Measurements from ENCODE around the gene UQCC2. TPM values are rescaled to one million over a fixed set of nuclear protein-coding genes. Genes with fewer than 3 reads are reported as not detected.

The UQCC2 gene
- polyA plus RNA-seq, 1 of the 3 experiments (the other 2 are of a cell fraction) = 59.0 TPM

DNA sequence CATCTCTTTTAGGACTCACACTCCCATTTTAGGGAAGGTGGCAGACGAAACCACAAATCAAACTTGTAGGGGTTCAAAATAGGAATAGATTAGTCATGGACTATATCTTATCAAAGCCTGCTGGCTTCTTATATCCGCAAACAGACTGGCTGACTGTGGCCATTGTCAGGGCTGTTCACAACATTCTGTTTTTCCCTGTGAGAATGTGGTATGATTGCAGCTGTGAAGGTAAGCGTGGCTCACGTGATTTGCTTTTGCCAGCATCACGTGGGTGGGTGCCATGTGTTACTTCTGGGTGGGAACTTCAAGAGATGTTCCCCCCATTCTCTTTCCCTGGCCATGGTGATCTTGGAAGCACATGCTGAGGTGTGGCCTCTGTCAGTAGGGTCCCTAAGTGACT, 29.3 kb upstream of the UQCC2 start:
- H3K79me2 ChIP-seq (ENCODE audit: insufficient read depth) = no peaks in the 10 kb centered on the region
- DNase-seq = no peak
- no peak overlapping the region for H3K4me2 ChIP-seq

DNA sequence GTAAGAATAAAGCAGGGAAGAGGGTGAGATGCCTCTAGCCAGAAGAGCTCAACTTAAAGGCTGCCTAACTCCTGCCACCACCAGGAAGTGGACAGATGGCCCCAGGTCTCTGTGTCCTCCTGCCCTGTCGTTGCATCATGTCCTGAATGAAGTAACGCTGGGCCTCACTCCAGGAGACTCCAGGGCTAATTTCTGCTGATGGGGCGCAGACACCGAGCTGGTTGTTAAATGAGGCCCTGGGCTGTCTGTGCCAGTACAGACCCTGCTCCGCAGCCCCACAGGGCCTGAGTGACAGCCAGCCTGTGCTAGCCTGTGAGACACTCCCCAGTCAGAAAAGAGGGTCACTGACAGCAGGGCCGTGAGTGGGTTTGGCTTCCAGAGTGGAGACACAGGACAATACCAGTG, 28.7 kb upstream of the UQCC2 start:
- CTCF ChIA-PET = interaction anchor here (0.9 to 1.5 kb wide), 5 partner anchors 29 to 414 kb away, joined by 3 to 11 read pairs (median 4); partner anchors contain the start of gene UQCC2
- Histone ChIP-seq H3K4me2 (no peak overlapping the region), H2AFZ (ENCODE audit: low read depth) (no peak overlapping the region), H3F3A (replicated peaks; ENCODE audit: insufficient read depth) (no peaks in the 10 kb centered on the region), H3K27me3 (ENCODE audit: insufficient read depth) (no peaks in the 10 kb centered on the region), H3K4me1 (ENCODE audit: control insufficient read depth in 1 of 2, insufficient read depth in 2 of 2, low read depth in 1 of 2, low read length in 1 of 2) (peaks cover 0 to 31% of the 10 kb centered on the region in 2 experiments; a peak in 1 of 4 replicates), H3K9me3 (no peaks in the 10 kb centered on the region), H3K79me2 (ENCODE audit: insufficient read depth) (no peaks in the 10 kb centered on the region), H3K27ac (ENCODE audit: low read depth in 2 of 2, low read length in 1 of 2) (no peak overlapping the region), H3K4me3 (ENCODE audit: low read depth in 2 of 2, low read length in 1 of 2) (no peak overlapping the region), H3K9ac (no peak overlapping the region), H4K20me1 (ENCODE audit: insufficient read depth) (no peaks in the 10 kb centered on the region), H3K36me3 (replicated peaks in 1 of 2; ENCODE audit: control insufficient read depth in 1 of 2, insufficient read depth in 2 of 2, low read length in 1 of 2) (no peaks in the 10 kb centered on the region), H3K9me2 (no peaks in the 10 kb centered on the region)
- 50% methylated on average over 1 of the region's 6 CpGs for WGBS (ENCODE audit: low lambda C conversion rate)
- no peak for DNase-seq
- POLR2A ChIA-PET = interaction anchor here (2.0 kb wide), 1 partner anchor 29 kb away, joined by 7 read pairs; the partner anchor contains the start of gene UQCC2
- TF ChIP-seq TEAD4 (IDR thresholded peaks at IDR 0.05; ENCODE audit: borderline replicate concordance, insufficient read depth) (no peak), YY1 (IDR thresholded peaks at IDR 0.05; ENCODE audit: low read depth) (no peak), ELF1 (IDR thresholded peaks at IDR 0.05) (no peak), GABPA (IDR thresholded peaks at IDR 0.05; ENCODE audit: low read depth) (no peak), CHD2 (IDR thresholded peaks at IDR 0.05; ENCODE audit: low read length, partially characterized antibody) (no peak)
- TF ChIP-seq, protein P1, sequence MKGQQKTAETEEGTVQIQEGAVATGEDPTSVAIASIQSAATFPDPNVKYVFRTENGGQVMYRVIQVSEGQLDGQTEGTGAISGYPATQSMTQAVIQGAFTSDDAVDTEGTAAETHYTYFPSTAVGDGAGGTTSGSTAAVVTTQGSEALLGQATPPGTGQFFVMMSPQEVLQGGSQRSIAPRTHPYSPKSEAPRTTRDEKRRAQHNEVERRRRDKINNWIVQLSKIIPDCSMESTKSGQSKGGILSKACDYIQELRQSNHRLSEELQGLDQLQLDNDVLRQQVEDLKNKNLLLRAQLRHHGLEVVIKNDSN (IDR thresholded peaks at IDR 0.05; ENCODE audit: borderline replicate concordance, low read depth) = no peak
- TF ChIP-seq, protein P2, sequence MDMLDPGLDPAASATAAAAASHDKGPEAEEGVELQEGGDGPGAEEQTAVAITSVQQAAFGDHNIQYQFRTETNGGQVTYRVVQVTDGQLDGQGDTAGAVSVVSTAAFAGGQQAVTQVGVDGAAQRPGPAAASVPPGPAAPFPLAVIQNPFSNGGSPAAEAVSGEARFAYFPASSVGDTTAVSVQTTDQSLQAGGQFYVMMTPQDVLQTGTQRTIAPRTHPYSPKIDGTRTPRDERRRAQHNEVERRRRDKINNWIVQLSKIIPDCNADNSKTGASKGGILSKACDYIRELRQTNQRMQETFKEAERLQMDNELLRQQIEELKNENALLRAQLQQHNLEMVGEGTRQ (IDR thresholded peaks at IDR 0.05; ENCODE audit: borderline replicate concordance, low read depth, low read length) = no peak

More for the DNA sequence above, 29.3 kb upstream of the UQCC2 start:
- no peak overlapping the region for H3K27ac ChIP-seq (ENCODE audit: low read depth in 2 of 2, low read length in 1 of 2)
- H4K20me1 ChIP-seq (ENCODE audit: insufficient read depth) = no peaks in the 10 kb centered on the region
- no peaks in the 10 kb centered on the region for H3K36me3 ChIP-seq (replicated peaks in 1 of 2; ENCODE audit: control insufficient read depth in 1 of 2, insufficient read depth in 2 of 2, low read length in 1 of 2)
- H2AFZ ChIP-seq (ENCODE audit: low read depth) = no peak overlapping the region
- ChIA-PET POLR2A (interaction anchor here (0.7 to 2.0 kb wide), 2 partner anchors 9 to 30 kb away, joined by 3 to 7 read pairs; partner anchors contain the start of gene UQCC2), CTCF (interaction anchor here (0.9 to 1.0 kb wide), 2 partner anchors 31 to 413 kb away, joined by 3 to 4 read pairs; no protein-coding TSS in a partner anchor)
- no peaks in the 10 kb centered on the region for H3K27me3 ChIP-seq (ENCODE audit: insufficient read depth)
- no peaks in the 10 kb centered on the region for H3K9me2 ChIP-seq
- WGBS (ENCODE audit: low lambda C conversion rate) = 78% methylated on average over 5 of the region's 5 CpGs
- H3K4me3 ChIP-seq (ENCODE audit: low read depth in 2 of 2, low read length in 1 of 2) = no peak overlapping the region
- TF ChIP-seq EP300 (IDR thresholded peaks at IDR 0.05; ENCODE audit: borderline replicate concordance in 1 of 2, low read depth in 1 of 2, low read length in 1 of 2) = no peak
- TF ChIP-seq, protein P3, sequence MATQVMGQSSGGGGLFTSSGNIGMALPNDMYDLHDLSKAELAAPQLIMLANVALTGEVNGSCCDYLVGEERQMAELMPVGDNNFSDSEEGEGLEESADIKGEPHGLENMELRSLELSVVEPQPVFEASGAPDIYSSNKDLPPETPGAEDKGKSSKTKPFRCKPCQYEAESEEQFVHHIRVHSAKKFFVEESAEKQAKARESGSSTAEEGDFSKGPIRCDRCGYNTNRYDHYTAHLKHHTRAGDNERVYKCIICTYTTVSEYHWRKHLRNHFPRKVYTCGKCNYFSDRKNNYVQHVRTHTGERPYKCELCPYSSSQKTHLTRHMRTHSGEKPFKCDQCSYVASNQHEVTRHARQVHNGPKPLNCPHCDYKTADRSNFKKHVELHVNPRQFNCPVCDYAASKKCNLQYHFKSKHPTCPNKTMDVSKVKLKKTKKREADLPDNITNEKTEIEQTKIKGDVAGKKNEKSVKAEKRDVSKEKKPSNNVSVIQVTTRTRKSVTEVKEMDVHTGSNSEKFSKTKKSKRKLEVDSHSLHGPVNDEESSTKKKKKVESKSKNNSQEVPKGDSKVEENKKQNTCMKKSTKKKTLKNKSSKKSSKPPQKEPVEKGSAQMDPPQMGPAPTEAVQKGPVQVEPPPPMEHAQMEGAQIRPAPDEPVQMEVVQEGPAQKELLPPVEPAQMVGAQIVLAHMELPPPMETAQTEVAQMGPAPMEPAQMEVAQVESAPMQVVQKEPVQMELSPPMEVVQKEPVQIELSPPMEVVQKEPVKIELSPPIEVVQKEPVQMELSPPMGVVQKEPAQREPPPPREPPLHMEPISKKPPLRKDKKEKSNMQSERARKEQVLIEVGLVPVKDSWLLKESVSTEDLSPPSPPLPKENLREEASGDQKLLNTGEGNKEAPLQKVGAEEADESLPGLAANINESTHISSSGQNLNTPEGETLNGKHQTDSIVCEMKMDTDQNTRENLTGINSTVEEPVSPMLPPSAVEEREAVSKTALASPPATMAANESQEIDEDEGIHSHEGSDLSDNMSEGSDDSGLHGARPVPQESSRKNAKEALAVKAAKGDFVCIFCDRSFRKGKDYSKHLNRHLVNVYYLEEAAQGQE (IDR thresholded peaks at IDR 0.05; ENCODE audit: low read depth, low read length) = no peak
- TF ChIP-seq RXRA (IDR thresholded peaks at IDR 0.05; ENCODE audit: borderline replicate concordance, low read depth) = no peak
- no peak for TF ChIP-seq RAD21 (IDR thresholded peaks at IDR 0.05; ENCODE audit: low read length)
- TF ChIP-seq YY1 (IDR thresholded peaks at IDR 0.05; ENCODE audit: low read depth) = no peak
- TF ChIP-seq, protein P4, sequence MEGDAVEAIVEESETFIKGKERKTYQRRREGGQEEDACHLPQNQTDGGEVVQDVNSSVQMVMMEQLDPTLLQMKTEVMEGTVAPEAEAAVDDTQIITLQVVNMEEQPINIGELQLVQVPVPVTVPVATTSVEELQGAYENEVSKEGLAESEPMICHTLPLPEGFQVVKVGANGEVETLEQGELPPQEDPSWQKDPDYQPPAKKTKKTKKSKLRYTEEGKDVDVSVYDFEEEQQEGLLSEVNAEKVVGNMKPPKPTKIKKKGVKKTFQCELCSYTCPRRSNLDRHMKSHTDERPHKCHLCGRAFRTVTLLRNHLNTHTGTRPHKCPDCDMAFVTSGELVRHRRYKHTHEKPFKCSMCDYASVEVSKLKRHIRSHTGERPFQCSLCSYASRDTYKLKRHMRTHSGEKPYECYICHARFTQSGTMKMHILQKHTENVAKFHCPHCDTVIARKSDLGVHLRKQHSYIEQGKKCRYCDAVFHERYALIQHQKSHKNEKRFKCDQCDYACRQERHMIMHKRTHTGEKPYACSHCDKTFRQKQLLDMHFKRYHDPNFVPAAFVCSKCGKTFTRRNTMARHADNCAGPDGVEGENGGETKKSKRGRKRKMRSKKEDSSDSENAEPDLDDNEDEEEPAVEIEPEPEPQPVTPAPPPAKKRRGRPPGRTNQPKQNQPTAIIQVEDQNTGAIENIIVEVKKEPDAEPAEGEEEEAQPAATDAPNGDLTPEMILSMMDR (IDR thresholded peaks at IDR 0.05) = no peak
- TF ChIP-seq GATA2 (CRISPR knock-in tag; IDR thresholded peaks at IDR 0.05) = no peak
- no peak overlapping the region for H3K9ac ChIP-seq
- no peaks in the 10 kb centered on the region for H3K9me3 ChIP-seq
- H3F3A ChIP-seq (replicated peaks; ENCODE audit: insufficient read depth) = no peaks in the 10 kb centered on the region
- peaks cover 5 to 35% of the 10 kb centered on the region in 2 experiments; a peak in 1 of 4 replicates for H3K4me1 ChIP-seq (ENCODE audit: control insufficient read depth in 1 of 2, insufficient read depth in 2 of 2, low read depth in 1 of 2, low read length in 1 of 2)

Measured in SK-N-SH (cell line).